HG03139 (cell line): ENCODE measurements around the gene AQP9.
"Not testable (repeated sequence)": the region's sequence is repeated elsewhere in the genome, so short reads cannot be mapped to it uniquely, and the experiment has no call there.

Experiments used
- ATAC-seq: cut with Tn5 transposase; IDR thresholded peaks from one replicate; pipeline ENCODE4 v1.9.1; 2021; ENCODE audit not compliant: unreplicated experiment

Gene AQP9, protein sequence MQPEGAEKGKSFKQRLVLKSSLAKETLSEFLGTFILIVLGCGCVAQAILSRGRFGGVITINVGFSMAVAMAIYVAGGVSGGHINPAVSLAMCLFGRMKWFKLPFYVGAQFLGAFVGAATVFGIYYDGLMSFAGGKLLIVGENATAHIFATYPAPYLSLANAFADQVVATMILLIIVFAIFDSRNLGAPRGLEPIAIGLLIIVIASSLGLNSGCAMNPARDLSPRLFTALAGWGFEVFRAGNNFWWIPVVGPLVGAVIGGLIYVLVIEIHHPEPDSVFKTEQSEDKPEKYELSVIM

DNA sequence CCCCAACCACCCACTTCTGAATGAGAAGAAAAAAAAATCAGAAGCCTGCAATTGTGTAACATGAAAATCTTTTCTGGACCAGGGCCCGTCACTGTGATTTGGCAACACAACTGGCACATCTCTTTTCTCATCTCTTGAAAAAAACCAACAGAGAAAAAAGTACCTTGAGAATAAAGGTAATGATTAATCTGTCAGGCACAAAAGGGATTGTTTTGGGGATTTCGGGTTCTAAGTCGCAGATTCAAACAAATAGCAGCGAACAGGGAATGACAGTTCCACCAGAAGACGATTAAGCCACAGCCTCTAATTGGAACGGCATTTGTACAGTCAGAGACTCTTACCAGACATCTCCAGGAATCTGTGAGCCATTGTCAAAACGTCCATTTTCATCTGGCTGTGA, at the start of gene AQP9:
AQP9 (plus strand) TSS at position 276 of the 400 bp plus-strand sequence. CDS start 185 bp downstream, outside the sequence.
- ATAC-seq: no peak

DNA sequence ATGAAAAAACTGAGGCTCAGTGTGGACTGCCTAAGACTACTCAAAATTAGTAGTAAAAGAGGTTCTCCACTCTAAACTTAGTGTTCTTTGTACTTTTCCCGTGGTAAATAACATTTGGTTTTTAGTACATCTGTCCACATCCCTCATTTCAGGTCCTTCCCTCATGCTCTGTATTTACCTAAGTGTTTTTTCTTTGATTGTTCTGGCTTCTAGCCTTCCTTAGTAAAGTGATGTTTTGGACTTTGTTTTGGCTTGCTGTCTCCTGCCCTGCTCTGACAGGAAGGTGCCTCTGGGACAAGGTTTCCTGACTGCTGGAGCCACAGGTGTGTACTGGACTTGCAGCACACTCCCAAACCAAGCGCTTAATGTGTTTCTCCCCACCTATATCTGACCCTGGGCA, 42.8 kb upstream of the AQP9 start:
- ATAC-seq: no peak

DNA sequence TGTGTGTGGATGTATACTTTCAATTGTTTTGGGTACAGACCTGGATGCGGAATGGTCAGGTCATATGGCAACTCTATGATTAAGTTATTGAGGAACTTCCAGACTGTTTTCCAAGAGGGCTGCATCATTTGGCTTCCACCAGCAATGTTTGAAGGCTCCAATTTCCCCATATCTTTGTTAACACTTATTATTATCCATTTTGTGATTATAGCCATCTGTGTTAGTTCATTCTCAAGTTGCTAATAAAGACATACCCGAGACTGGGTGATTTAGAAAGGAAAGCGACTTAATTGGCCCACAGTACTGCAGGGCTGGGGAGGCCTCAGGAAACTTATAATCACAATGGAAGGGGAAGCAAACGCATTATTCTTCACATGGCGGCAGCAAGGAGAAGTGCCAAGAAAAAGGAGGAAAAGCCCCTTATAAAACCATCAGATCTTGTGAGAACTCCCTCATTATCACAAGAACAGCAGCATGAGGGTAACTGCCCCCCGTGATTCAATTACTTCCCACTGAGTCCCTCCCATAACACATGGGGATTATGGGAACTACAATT, 41.6 kb upstream of the AQP9 start:
- no peak for ATAC-seq

DNA sequence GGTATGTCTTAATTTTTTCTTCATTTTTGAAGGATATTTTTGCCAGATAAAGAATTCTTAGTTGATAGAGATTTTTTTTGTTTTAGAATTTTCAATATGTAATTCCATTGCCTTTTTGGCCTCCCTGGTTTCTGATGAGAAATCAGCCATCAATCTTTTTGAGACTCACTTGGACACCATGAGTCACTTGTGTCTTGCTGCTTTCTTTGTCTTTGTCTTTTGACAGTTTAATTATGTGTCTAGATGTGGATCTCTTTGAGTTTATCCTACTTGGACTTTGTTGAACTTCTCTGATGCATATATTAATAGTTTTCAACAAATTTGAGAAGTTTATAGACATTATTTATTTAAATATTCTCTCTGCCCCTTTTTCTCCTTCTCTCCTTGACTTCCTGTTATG, 34.7 kb upstream of the AQP9 start:
- ATAC-seq: no peak

DNA sequence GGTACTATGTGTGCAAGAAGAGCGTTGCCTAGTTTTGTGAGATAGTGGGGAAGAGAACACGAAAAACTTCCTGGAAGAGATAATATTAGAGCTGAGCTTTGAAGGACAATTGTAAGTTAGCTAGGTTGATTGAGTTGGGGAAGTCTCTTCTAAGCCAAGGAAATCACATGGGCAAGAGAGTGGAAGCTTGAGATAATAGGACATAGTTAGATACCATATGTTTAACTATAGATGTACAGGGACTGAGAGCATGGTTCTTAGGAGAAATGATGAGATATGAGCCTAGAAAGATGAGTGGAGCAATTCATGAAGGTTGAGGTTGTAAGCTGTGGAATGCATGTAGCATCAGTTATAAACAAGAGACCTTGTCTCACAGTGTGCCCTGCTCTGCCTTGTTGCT, 30.1 kb upstream of the AQP9 start:
- ATAC-seq: no peak

DNA sequence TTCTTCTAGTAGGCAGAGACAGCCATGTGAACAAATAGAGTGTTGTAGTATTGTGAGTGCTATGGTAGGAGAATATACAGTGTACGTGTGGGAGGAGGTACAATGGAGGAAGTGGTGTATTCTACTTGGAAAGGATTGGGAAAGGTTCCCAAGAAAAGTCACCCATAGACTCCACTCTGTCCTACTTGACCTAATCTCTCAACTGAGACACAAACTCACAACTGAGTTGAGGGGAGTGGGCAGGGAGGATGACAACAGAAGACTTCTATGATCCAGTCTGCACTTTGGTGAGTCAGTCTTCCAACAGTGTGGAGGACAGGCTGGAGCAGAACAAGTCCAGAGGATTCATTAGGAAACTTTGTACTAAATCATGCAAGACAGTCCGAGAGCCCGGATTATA, 28.8 kb upstream of the AQP9 start:
- no peak for ATAC-seq

DNA sequence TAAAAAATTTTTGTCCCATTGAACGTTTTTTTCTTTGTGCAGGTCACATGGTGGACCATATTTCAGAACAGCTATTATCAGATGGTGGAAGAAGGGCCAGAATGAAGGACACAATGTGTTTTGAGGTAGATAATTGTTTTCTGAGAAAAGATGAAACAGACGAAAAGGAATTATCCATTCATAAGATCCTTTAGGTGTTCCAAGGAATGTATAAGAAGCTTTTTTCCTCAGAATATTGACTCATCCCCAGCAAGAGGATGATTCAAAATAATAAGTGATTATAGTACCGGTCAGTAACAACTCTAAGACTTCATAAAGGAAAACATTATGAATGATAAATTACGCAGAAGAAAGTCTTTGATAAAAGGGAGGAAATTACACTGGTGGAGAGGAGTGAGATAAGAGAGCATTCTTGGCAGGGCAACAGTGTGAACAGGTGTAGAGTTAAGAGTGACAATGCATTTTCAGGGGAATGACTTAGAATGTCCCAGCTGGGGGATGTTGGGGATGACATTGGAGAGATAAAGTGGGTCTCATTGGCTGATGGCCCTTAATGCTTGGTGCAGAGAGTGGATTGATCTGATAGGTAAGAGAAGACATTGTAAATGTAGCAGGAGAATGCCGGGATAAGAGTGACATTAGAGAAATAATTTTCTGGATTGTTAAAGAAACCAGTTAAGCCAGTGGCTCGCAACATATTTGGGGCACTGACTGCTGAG, 27.0 kb upstream of the AQP9 start:
- ATAC-seq: no peak

DNA sequence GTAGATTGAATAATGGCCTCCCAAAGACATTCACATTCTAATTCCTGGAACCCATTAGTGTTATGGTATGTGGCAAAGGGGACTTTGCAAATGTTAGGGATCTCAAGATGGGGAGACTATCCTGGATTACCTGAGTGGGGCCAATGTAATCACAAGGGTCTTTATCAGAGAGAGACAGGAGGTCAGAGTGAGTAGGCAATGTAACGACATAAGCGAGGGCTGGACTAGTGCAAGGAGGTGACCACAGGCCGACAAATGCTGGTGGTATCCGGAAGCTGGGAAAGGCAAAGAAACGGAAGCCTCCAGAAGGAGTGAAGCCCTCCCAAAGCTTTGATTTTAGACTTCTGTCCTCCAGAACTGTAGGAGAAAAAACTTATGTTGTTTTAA, 26.5 kb upstream of the AQP9 start:
- ATAC-seq: no peak

DNA sequence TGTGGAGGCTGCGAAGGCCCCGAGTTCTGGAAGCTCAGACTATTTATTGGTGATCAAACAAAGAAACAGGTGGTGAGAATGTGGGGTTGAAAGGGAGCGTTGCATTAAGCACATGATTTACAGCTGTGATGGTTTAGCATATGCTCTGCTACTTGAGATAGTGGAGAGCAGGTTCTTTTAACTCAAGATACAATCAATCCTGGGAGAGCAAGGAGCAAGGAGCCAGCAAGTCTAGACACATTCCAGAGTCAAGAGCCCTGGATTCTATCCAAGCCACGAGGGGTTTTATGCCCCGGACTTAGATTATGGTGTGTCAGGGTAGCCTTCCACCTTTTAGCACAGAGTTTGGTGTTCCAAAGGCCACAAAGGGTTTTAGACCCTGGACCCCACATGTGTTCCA, 24.8 kb upstream of the AQP9 start:
- ATAC-seq: not testable (repeated sequence)

DNA sequence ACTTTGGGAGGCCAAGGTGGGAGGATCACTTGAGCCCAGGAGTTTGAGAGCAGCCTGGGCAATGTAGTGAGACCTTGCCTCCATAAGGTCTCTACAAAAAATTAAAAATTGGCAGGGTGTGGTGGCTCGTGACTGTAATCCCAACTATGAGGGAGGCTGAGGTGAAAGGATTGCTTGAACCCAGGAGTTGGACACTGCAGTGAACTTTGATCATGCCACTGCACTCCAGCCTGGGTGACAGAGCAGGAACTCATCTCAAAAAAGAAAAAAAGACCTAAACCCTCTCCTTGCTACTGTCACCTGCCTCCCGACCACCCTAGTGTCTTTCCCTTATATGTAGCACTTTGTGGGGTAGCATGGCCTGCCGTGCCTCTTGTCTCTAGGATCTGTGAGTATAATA, 23.8 kb upstream of the AQP9 start:
- no peak for ATAC-seq

DNA sequence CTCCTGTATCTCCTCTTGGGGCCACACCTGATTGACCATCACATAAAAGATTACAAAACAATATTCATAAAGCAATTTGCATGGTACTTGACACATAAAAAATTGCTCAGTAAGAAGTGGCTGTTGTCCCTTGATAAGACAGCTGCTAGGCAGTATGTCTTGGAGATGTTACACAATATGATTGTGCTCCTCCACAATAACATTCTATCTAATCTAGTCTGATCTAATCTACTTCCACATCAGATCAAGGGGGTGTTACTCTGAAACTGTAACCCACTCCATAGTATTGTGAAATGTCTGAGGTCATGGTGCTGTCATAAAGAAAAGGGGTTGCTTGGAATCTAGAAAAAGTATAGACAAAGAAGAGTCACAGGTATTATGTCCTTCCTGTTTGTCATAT, 23.4 kb upstream of the AQP9 start:
- no peak for ATAC-seq

DNA sequence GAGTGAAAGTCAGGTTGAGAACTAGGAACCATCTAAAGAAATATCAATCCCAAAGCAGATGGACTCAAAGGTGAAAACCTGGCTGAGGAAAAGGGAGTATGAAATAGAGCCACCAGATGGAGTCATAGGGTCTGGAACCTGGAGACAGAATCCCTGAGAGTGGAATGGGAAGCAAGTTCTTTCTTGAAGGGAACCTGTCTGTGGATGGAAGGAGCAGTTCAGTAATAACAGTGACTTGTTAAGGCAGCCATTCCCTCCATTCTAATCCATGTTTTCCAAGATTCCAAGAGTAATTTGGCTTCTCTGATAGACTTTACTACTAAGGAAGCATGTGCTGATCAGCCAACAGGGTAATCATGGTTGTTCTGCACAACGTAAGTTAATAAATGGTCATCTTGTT, 22.5 kb upstream of the AQP9 start:
- ATAC-seq: no peak

DNA sequence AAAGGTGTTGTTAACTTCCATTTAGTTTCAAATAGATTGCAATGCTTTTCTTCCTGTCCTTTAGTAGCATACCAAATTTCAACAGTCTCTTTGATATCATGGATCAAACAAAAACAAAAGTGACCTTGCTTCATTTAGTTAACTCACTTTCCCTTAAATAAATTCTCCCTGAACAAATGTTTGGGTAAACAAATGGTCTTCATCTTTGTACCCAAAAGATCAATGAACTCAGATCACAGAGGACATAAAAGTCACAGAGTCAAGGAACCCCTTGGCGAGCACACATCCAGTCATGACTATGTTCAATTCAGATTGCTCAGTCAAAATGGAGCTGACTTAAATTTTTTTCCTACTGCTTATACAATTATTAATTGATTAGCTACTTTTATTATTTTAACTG, 20.6 kb upstream of the AQP9 start:
- no peak for ATAC-seq

DNA sequence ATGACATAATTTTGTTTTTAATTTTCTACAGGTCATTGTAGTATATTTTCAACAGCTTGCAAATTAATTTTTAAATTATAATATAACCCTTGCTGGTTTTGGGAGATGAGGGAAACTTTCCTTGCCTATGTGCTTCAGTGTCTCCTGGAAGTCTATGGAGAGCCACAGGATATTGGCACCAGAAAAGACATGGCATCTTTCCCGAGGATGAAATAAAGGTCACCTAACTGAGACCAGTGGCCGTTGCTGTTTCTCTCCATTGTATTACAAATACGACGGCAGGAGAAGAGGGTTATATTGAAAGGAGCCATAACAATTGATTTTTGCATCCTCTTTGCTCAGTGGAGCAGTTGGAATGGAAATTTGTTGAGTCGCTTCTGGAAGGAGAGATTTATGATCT, 19.9 kb upstream of the AQP9 start:
- no peak for ATAC-seq

DNA sequence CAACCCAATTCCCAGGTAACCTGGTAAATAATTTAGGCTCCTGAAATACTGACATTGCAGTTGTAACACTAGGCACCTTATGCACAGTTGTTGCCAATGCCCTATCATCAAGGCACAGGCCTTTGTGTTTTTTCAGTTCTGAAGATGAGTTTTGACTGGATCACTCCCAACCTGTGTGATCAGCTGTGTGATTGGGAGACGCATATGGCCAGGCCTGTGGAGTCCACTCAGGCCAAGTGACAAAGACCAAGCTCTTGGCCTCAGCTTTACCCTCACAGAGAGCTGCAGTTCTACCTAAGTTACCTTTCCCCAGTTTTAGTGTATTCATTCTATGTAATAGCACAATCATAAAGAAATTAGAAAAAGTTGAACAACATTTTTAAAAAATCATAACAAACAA, 19.2 kb upstream of the AQP9 start:
- no peak for ATAC-seq

DNA sequence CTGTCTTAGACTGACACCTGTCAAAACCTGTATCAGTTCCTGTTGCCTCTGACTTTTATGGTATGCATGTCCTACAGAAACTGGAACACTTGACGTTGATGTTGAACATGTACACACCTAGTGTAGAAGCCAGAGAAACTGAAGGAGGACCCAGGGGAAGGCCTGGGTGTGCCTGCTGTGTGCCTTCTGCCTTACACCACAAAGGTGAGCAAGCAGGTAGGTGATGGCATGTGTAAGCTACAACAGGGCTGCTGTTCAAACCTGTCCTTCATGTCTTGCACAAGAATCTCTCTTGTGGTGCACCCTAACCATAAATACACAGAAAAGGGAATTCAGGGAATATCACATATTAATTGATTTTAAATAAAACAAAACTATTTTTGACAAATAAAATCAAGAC, 13.6 kb upstream of the AQP9 start:
- no peak for ATAC-seq

DNA sequence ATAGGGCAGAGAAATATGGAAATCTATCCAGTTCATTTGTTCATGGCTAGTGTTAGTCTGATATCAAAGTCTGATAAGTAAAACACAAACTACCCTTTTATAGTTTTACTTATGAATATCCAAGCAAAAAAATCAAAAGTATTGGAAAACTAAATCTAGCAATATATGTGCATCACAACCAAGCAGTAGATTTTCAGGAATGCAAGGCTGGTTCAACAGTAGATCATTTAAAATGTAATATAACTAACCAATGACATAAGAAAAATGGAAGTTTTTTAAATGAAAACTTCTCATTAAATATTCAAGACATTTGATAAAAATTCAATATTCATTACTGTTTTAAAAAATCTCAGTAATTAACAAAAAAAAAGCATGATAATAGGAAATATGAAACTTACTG, 12.8 kb upstream of the AQP9 start:
- ATAC-seq: no peak

DNA sequence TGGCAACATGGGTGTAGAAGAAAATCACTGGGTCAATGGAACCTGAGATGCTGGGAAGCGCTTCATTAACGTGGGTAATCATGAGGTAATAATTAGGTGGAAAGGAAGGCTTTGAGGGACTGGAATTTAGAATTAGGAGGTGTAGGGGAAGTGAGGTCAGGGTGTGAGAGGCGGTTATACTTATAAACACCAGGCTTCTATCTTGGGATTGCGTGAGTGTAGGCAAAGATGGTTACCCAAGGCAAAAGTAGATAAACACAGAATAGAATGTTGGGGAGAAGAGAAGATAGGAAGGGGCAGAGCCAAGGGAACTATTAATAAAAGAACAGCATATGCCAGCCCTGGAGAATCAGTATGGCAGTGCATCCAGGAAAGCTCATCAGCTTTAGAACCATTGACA, 3.3 kb upstream of the AQP9 start:
- ATAC-seq: no peak

DNA sequence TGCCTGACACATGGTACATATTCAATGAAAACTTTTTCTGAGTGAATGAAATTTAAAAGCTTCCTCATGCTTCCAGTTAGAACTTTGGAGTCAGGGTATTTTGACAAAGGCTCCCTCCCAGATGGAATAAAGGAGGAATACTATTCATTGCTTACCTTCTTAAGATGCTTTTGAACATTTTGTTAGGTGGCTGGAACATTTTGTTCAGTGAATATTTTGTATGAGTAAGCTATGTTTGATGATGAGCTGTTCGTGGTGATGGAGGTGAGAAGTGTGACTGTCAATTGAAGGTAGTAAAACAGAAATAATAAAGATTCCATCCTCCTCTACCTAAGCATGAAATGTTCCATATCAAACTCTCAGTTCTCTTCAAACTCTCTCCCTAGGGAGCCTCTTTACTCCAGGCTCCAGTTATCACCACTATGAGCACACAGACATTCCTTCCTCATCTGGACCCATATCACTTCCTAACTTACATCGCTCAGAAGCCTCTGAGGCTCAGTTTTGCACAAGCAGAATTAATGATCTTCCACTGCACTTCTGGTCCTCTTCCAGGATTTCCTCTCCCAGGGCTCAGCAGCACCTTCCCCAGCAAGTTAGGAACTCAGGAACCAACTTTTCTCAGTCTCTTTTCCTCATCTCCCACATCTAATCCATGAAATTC, 2.5 kb upstream of the AQP9 start:
- ATAC-seq: no peak

DNA sequence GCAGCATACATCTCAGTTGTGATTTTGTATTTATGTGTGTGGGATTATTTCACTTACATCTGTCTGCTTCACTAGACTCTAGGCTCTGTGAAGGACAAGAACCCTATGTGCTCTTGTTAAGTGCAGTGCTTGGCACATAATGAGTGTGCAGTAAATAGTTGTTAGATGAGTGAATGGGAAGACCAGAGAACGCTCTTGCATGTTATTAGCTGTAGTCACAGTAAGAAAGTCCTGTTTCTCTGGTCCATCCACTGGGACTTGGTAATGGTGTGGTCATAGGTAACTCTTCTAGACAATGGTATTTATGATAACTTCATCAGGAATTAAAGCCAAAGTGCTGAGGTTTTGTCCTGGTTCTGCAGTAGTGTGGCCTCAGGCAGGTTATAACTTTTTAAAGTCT, 1.4 kb upstream of the AQP9 start:
- ATAC-seq: no peak

DNA sequence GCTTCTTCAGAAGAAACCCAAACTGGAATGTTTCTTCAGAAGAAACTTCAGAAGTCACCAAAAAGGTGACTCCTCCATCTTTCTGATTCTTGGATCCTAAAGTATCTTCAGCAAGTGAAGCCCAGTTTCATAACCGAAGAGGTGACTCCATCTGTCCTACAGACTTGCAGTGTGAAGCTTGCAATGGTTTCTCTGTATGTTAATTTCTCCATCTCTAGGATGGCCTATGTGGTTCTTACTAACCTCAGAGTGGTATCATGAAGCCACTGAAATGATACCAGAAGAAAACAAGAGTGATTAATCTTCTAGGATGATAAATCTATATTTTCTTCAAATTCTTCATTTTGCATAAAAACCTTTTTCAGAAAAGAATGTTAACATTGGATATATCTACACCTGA, 495 bp upstream of the AQP9 start:
- no peak for ATAC-seq
